PC-3 (cell line): ENCODE results near the gene BATF.

ENCODE experiments used
- EZH2phosphoT487 ChIP-seq: fragments of 300-600 bp; sonication (generic); IDR thresholded peaks from 2 replicates; pipeline ENCODE4 v1.6.1; 2018; ENCODE audit warnings: mild to moderate bottlenecking, antibody characterized with exemption, low read length, borderline replicate concordance
- TF ChIP-seq, protein P1 (sequence below): fragments of 300-600 bp; sonication (generic); conservative IDR thresholded peaks from 2 replicates; pipeline ENCODE4 v1.5.1; 2017; ENCODE audit warnings: antibody characterized with exemption, low read depth, mild to moderate bottlenecking, low read length

DNA sequence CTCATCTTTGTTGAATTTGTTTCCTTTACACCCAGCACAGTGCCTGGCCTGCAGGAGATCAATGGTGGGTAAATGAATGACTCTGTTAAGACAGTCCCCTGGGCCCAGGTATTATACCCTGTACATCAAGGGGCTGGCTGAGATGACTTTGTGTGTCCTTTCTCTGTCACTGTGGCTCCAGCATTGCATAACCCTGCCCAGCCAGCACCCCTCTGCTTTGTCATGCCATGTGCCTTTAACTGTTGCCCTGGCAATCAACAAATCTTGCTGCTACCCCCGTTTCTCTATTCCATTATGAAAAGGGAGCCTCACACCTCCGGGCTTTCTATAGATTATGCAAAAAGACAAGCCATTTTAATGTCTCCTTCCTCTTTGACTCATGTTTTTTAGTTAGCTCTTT lies 48.5 kb downstream of the BATF start:
- no peak for TF ChIP-seq EZH2phosphoT487
- TF ChIP-seq, protein P1, sequence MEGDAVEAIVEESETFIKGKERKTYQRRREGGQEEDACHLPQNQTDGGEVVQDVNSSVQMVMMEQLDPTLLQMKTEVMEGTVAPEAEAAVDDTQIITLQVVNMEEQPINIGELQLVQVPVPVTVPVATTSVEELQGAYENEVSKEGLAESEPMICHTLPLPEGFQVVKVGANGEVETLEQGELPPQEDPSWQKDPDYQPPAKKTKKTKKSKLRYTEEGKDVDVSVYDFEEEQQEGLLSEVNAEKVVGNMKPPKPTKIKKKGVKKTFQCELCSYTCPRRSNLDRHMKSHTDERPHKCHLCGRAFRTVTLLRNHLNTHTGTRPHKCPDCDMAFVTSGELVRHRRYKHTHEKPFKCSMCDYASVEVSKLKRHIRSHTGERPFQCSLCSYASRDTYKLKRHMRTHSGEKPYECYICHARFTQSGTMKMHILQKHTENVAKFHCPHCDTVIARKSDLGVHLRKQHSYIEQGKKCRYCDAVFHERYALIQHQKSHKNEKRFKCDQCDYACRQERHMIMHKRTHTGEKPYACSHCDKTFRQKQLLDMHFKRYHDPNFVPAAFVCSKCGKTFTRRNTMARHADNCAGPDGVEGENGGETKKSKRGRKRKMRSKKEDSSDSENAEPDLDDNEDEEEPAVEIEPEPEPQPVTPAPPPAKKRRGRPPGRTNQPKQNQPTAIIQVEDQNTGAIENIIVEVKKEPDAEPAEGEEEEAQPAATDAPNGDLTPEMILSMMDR, result no peak
